K562 (cell line): Measurements from ENCODE around the gene ULK3. TPM values are rescaled to one million over a fixed set of nuclear protein-coding genes. Genes with fewer than 3 reads are reported as not detected.

ENCODE experiments used
- ARID1B ChIP-seq: fragments of 450-650 bp; IDR thresholded peaks from 2 replicates; pipeline ENCODE4 v1.6.1; 2016; ENCODE audit warnings: antibody characterized with exemption, mild to moderate bottlenecking, inconsistent platforms
- CXXC5 ChIP-seq: fragments of 250-450 bp; sonication (Bioruptor Pico); IDR thresholded peaks from 2 replicates; pipeline ENCODE4 v1.8.0; 2022; ENCODE audit warnings: inconsistent platforms, mild to moderate bottlenecking, moderate library complexity
- ETV5 ChIP-seq: sonication (generic); formaldehyde crosslinking; IDR thresholded peaks from 2 replicates; pipeline ENCODE4 v1.4.0; 2020; ENCODE audit warnings: low read depth, mild to moderate bottlenecking, missing genetic modification reagents
- ETV6 ChIP-seq, 3 experiments: fragments of 150-350 bp in 1 of 3; sonication (generic) in 1 of 3; formaldehyde crosslinking in 1 of 3; IDR thresholded peaks; 2 replicates each; pipeline versions ENCODE4 v1.6.1 to v1.8.0; 2014 to 2022; ENCODE audit warnings: borderline replicate concordance in 2 of 3, low read depth in 2 of 3, antibody characterized with exemption in 1 of 3, low read length in 1 of 3, mild to moderate bottlenecking in 1 of 3, missing genetic modification reagents in 1 of 3
- FOXP4 ChIP-seq: sonication (generic); formaldehyde crosslinking; IDR thresholded peaks from 2 replicates; pipeline ENCODE4 v1.8.0; 2022; ENCODE audit warnings: mild to moderate bottlenecking, missing genetic modification reagents, borderline replicate concordance
- HDAC8 ChIP-seq: fragments of 450-650 bp; IDR thresholded peaks from 2 replicates; pipeline ENCODE4 v1.6.1; 2016; ENCODE audit warnings: mild to moderate bottlenecking, missing genetic modification characterization, moderate library complexity, missing compliant biosample characterization
- HDGF ChIP-seq: fragments of 450-650 bp; IDR thresholded peaks from 2 replicates; pipeline ENCODE4 v1.6.1; 2016
- ILK ChIP-seq: fragments of 450-650 bp; IDR thresholded peaks from 2 replicates; pipeline ENCODE4 v1.6.1; 2016; ENCODE audit warnings: missing genetic modification characterization, low read depth, mild to moderate bottlenecking, missing compliant biosample characterization, moderate library complexity, borderline replicate concordance
- MCM7 ChIP-seq, 2 experiments: fragments of 450-650 bp; IDR thresholded peaks; 2 replicates each; pipeline ENCODE4 v1.6.1; 2016 to 2018
- MITF ChIP-seq: IDR thresholded peaks from 2 replicates; pipeline ENCODE4 v1.6.1; 2014; ENCODE audit warnings: antibody characterized with exemption
- POLR3G ChIP-seq: IDR thresholded peaks from 2 replicates; pipeline ENCODE4 v1.6.1; 2011; ENCODE audit not compliant: insufficient read length, insufficient replicate concordance; ENCODE audit errors: extremely low read depth
- RBBP5 ChIP-seq: fragments of 200-600 bp; sonication (generic); IDR thresholded peaks from 2 replicates; pipeline ENCODE4 v1.6.1; 2012; ENCODE audit warnings: borderline replicate concordance, mild to moderate bottlenecking, low read length, control low read depth, inconsistent platforms; ENCODE audit not compliant: insufficient read depth, poor library complexity, severe bottlenecking
- RBFOX2 ChIP-seq: fragments of 200-400 bp; formaldehyde crosslinking; IDR thresholded peaks from 2 replicates; pipeline ENCODE4 v1.6.1; 2017; ENCODE audit warnings: low read depth, mild to moderate bottlenecking, low read length, moderate library complexity
- SAFB ChIP-seq: fragments of 200-400 bp; formaldehyde crosslinking; IDR thresholded peaks from 2 replicates; pipeline ENCODE4 v1.6.1; 2017; ENCODE audit warnings: low read depth, low read length, borderline replicate concordance
- SAP30 ChIP-seq: fragments of 200-600 bp; sonication (generic); IDR thresholded peaks from 2 replicates; pipeline ENCODE4 v1.6.1; 2012; ENCODE audit warnings: borderline replicate concordance, low read depth, mild to moderate bottlenecking, moderate library complexity, low read length, control low read depth, inconsistent platforms; ENCODE audit not compliant: insufficient read depth, poor library complexity, severe bottlenecking
- UBTF ChIP-seq, 2 experiments: IDR thresholded peaks; 2 replicates each; pipeline ENCODE4 v1.6.1; 2012; ENCODE audit warnings: improper control_type of control experiment in 2 of 2, low read depth in 2 of 2, low read length in 2 of 2, borderline replicate concordance in 1 of 2
- XRCC5 ChIP-seq: fragments of 200-400 bp; formaldehyde crosslinking; IDR thresholded peaks from 2 replicates; pipeline ENCODE4 v1.6.1; 2017; ENCODE audit warnings: low read depth, mild to moderate bottlenecking, low read length
- ZKSCAN3 ChIP-seq: fragments of 250-450 bp; sonication (Bioruptor Pico); IDR thresholded peaks from 2 replicates; pipeline ENCODE4 v1.4.0; 2020
- ZNF121 ChIP-seq: sonication (generic); formaldehyde crosslinking; conservative IDR thresholded peaks from 2 replicates; pipeline ENCODE4 v1.8.0; 2022; ENCODE audit warnings: missing genetic modification reagents
- ZNF583 ChIP-seq: fragments of 250-450 bp; sonication (Bioruptor Pico); IDR thresholded peaks from 2 replicates; pipeline ENCODE4 v1.4.0; 2020
- ZNF696 ChIP-seq: fragments of 250-450 bp; sonication (Bioruptor Pico); conservative IDR thresholded peaks from 2 replicates; pipeline ENCODE4 v1.4.0; 2020; ENCODE audit warnings: mild to moderate bottlenecking, moderate library complexity
- polyA plus RNA-seq, 8 experiments: library from polyadenylated mRNA; depleted of rRNA in 4 of 8; stranded (reverse) in 5 of 8; unstranded in 3 of 8; fragments of >200 nt; fragmentation: Nextera tagmentation in 2 of 8; fragmentation: Illumina TruSeq in 1 of 8; extraction: Ambion mirVana in 2 of 8; extraction: Trizol in 1 of 8; gene quantifications; 2 replicates each; pipeline versions ENCODE4 v1.2.1 to v1.2.3, GENCODE V29; 2011 to 2014; ENCODE audit warnings: inconsistent platforms in 1 of 8, missing spikeins in 1 of 8
- total RNA-seq, 7 experiments: library from RNA; depleted of rRNA in 6 of 7; stranded (reverse); fragments of >200 nt in 6 of 7; fragmentation: Illumina TruSeq in 2 of 7; extraction: Trizol in 2 of 7; gene quantifications; 2 replicates each; pipeline versions ENCODE4 v1.2.1 to v1.2.3, GENCODE V29; 2011 to 2021; ENCODE audit warnings: low replicate concordance in 1 of 7

The ULK3 gene
- total and polyA plus RNA-seq, 9 of the 15 experiments (the other 6 are each of a cell fraction or from before 2014, with no cell fraction given), result 0.68 to 68.0 (median 34.9) TPM

GRCh38 chr15:74842581-74843444, at the start of gene ULK3 (continued):
- TF ChIP-seq SAP30 (peak; percentile 66), ZKSCAN3 (CRISPR knock-in tag) (no peak), UBTF (IDR thresholded peaks at IDR 0.05; ENCODE audit: borderline replicate concordance in 1 of 2, low read depth in 2 of 2, low read length in 2 of 2) (peak; percentile 46 to 50; a peak in 2 of 4 replicates), POLR3G (no peak), RBFOX2 (peak; percentile 87), ZNF696 (no peak), FOXP4 (CRISPR knock-in tag) (no peak), ZNF121 (CRISPR knock-in tag) (no peak), MITF (peak; percentile 94), RBBP5 (peak; percentile 37), ZNF583 (CRISPR knock-in tag) (no peak), HDGF (no peak), ARID1B (no peak), SAFB (peak; percentile 67; the same call in 1 of the 2 replicates), ETV6 (IDR thresholded peaks at IDR 0.05; ENCODE audit: borderline replicate concordance in 1 of 2, low read depth in 2 of 2, low read length in 1 of 2) (no peak), ETV6 (CRISPR knock-in tag; IDR thresholded peaks at IDR 0.05; ENCODE audit: borderline replicate concordance) (no peak), CXXC5 (CRISPR knock-in tag) (peak; percentile 91), MCM7 (IDR thresholded peaks at IDR 0.05) (no peak), ILK (tag) (no peak), XRCC5 (peak; percentile 70; the same call in 1 of the 2 replicates), HDAC8 (tag) (no peak), ETV5 (CRISPR knock-in tag) (peak; percentile 71; the same call in 1 of the 2 replicates)
